ENCODE measurements around the gene IL36B.

IL36B gene

DNA sequence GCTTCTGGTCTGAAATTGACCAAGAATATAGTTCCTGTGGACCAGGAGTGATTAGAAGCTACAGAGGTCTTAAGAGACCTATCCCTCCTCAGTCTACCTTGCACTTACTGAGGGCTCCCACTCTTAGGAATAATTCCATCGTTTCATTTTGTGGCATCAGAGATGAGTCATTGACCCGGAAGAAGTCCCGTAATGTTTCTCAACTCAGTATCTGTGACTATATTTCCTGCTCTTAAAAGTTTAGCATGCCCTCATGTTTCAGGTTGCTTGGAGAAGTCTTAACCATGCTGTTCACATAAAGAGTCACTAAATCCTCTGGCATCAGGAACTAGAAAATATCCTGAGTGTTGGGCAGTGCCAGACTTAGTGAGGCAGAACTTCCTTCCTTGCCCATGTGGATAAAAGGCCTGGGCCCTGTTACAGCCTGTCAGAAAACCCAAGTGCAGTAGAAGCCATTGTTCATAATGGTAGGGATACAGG is 47.6 kb downstream of the IL36B start, which contains the start of gene IL36A:
IL36A (plus strand) TSS at position 430 of the 480 bp plus-strand sequence. CDS start 413 bp downstream, outside the sequence.
- DNase-seq: no peak

DNA sequence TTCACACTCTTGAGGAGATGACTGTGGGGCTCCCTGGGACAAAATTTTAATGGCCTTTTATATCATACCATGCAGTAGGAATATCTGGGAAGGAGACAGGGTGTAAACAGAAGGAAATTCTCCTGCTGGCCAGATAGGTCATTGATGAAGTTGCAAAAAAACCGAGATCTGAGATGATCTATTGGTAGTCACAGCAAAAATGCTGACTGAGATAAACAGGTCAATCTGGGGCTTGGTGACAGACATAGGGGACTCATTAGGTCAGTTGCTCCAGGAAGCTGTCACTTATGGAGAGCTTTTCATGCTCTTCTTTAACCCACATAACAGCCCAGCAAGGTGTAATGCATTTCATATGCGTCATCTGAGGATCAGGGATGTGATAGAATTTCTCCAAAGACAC is 50.0 kb downstream of the IL36B start:
- no peak for DNase-seq

DNA sequence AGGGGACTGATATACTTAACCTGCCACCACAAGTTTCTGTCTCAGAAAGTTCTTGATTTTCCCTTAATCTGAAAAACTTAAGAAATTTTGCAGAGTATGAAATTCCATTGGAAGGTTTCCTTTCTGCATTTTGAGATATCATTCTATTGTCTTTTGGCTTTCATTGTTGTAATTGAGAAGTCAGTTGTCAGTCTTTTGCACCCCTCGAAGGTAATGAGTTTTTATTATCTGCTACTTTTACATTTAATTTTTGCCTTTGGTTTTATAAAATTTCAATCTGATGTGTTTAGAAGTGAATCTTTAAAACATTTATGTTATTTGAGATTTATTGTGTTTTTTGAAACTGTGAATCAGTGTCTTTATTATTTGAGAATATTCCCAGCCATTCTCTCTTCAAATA is 52.2 kb downstream of the IL36B start:
- DNase-seq: no peak

DNA sequence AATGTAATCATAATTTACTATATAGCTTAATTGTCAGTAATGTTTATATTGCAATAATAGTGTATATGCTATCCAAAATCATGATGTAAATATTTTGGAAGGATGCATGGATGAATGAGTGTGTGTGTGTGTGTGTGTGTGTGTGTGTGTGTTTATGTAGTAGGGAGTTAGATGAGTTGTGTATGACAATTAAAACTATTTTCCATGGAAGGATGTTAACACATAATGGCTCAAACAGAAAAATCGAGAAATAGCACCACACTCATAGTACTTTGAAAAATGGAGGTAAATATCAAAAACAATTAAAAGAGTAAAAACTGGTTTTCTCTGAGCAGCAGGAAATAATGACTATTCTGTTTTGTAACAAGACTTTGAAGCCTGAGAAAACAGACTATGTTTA is 55.5 kb downstream of the IL36B start:
- DNase-seq: no peak

DNA sequence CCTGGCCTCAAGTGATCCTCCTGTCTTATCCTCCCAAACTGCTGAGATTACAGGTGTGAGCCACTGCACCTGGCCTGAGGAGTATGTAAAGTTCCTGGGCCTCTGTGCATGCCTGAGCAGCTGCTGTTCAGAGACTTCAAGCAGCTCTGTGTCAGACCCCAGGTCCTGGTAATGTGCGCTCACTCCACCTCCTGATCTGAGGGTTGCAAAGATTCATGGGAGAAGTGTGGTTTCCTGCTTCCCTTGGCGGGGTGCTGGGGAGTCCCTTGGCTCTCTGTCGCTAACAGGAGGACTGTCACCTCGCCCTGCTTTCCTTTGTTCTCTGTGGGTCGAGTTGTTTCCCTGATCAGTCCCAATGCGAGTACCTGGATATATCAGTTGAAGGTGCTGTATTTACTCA is 56.0 kb downstream of the IL36B start:
- no peak for DNase-seq

DNA sequence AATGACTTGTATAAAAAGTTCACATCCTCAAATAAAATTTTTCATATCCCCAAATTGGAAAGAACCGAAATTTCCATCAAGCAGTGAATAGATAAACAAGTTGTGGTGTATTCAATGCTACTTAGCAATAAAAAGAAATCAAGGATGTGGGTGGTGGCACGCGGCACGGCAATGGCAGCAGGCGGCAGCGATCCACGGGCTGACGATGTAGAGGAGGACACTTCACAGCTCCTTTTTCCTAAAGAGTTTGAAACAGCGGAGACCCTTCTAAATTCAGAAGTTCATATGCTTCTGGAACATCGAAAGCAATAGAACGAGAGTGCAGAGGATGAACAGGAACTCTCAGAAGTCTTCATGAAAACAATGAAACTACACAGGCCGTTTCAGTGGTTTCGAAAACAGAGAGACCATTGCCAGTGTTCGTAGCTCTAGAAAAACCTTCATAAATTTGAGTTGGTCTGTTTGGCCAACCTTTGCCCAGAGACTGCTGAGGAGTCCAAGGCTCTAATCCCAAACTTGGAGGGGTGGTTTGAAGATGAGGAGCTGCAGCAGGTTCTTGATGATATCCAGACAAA is 57.2 kb downstream of the IL36B start:
- no peak for DNase-seq

DNA sequence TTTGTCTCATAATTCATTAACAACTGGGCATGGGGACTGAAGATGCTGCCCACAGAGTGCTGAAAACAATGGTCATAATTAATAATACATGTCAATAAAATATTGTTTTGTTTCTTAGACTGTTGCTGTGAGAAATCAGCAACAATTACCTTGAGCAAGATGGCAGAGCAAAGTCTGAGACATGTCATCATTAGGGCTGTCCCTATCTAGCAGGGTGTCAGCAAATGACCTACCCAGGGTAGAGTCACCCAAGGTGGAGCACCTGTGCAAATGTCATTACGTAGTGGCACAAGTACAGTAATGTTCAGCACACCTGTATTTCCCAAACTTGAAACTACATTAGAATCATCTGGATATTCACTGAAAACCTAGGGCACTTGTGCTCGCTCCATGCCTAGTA is 58.0 kb downstream of the IL36B start:
- no peak for DNase-seq

DNA sequence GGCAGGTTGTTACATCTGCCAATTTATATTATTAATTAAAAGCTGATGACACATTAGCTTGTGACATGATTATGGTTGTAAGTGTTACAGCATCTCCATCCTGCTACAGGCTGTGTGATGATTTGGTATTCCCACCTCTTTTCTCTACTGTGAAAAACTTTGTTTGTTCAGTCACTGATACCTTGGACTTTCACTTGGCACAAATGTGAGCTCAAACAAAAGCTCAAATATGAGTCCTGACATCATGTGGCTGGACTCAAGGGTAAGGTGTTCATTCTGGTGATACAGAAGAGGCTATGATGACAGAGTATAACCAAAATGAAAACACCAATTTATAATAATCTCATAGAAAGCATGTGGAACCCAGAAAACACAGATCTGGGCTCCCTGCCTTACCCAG is 58.8 kb downstream of the IL36B start:
- DNase-seq: no peak

DNA sequence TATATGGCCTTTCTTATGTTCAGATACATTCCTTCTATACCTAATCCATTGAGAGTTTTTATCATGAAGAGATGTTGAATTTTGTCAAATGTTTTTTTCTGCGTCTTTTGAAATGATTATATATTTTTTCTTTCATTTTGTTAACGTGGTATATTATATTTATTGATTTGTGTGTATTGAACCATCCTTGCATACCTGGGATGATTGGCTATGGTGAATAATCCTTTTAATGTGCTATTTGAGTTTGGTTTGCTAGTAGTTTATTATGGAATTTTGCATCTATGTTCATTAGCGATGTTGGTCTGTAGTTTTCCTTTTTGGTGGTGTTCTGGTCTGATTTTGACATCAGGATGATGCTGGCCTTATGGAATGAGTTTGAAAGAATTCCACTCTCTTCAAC is 63.1 kb downstream of the IL36B start:
- no peak for DNase-seq

DNA sequence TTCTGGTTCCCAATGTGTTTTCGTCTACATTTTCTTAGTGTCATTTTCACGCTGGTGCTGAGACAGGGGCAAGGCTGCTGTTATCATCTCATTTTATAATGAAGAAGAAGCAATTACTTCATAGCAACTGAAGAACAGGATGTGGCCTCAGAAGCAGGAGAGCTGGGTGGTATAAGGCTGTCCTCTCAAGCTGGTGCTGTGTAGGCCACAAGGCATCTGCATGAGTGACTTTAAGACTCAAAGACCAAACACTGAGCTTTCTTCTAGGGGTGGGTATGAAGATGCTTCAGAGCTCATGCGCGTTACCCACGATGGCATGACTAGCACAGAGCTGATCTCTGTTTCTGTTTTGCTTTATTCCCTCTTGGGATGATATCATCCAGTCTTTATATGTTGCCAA is 67.6 kb downstream of the IL36B start:
- no peak for DNase-seq

DNA sequence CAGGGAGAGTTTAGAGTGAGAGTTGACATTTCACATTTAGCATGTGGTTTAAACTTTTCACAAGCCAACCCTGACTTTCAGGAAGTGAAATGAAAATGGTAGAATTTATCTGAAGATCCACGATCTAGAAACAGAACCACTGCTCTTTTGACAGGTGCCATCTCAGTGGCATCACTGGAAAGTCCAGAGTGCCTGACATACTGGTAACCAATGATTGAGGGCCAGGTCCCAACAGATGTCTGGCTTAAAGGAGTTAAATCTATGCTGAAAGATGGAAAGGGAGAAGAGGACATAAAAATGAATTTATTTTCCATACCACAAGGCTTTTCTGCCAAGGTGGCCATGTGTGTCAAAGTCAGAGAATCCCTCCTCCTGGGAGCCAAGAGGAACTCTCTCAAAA is 72.1 kb downstream of the IL36B start:
- no peak for DNase-seq

DNA sequence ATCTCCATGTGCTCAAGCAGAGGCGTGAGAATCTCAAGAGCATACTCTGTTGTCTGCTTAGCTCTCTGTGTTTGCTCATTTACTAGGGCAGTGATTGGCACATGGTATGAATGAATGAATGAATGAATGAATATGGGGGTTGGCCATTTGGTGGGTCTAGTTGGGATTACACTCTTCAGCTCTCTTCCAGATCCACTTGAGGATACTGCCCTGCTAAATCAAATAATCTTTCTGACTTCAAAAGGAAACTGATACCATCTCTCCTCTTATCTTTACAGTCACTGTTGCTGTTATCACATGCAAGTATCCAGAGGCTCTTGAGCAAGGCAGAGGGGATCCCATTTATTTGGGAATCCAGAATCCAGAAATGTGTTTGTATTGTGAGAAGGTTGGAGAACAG is 72.9 kb downstream of the IL36B start:
- DNase-seq: no peak

DNA sequence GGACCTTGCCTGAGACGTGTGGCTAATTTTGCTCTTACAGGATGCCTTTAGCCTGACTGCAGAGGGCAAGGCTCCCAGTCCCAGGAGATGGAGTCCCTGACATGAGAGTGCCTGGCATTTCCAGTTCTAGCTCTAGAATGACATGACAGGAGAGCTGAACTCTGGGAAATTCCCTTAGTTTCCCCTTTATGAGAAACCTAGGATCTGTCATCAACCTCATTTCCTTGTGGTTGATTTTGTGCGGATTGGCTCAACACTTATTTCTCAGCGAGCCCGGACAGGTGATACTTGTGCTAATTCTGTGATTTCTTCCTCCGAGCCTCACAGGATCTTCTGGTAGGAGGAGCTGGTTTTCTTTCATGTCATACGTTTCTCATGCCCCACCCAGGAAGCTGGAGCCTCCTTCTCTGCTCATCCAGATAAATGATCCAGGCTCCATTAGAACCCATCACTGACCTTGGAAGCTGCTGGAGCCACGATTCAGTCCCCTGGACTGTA is 75.1 kb downstream of the IL36B start, which contains the start of gene IL36G:
IL36G (plus strand) TSS at position 448 of the 498 bp plus-strand sequence. CDS start 633 bp downstream, outside the sequence.
- DNase-seq: no peak
